GM18502 (cell line): ENCODE data around the gene TP53BP1.

Source experiments
- ATAC-seq: cut with Tn5 transposase; IDR thresholded peaks from one replicate; pipeline ENCODE4 v1.9.1; 2021; ENCODE audit warnings: mild to moderate bottlenecking; ENCODE audit not compliant: unreplicated experiment, poor library complexity

Gene TP53BP1

DNA sequence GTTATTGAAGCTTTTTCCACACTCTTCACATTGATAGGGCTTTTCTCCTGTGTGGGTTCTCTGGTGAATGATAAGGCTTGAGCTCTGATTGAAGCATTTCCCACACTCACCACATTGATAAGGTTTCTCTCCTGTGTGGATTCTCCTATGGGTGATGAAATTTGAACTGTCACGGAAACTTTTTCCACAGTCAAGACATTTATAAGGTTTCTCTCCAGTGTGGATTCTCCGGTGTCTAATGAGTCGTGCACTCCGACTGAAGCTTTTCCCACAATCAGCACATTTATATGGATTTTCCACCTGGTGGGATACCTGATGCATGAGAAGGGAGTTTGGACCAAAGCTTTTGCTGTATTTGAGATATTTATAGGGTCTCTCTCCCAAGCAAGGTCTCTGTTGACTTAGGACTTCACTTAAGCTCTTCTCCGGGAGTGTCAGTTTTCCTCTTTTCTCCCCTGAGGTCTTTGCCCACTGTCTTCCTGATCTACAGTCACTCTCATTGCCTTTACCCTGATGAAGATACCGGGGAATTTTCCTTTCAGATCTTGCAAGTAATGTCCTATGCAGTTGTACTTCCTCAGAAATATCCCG lies 131.5 kb downstream of the TP53BP1 start:
- ATAC-seq, result no peak

DNA sequence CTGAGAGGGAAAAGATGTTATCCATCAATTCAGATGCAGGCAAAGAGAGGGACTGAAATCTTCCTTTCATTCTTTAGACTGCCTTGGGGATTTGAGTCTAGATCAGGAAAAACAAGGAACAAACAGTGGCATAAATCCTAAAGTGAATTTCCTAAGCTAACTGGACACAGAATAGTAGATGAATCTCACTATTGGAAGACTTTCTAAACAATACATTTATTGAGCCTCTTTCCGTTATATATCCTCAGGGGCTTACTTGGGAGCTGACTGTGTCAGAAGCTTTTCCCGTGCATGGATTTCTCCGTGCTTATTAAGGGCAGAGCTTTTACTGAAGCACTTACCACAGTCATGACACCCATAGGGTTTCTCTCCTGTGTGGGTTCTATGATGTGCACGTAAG lies 132.1 kb downstream of the TP53BP1 start:
- no peak for ATAC-seq
